GM19455 (cell line): ENCODE measurements around the gene TBCD.

Experiments
- ATAC-seq: cut with Tn5 transposase; IDR thresholded peaks from one replicate; pipeline ENCODE4 v1.9.1; 2021; ENCODE audit not compliant: unreplicated experiment

Gene TBCD

DNA sequence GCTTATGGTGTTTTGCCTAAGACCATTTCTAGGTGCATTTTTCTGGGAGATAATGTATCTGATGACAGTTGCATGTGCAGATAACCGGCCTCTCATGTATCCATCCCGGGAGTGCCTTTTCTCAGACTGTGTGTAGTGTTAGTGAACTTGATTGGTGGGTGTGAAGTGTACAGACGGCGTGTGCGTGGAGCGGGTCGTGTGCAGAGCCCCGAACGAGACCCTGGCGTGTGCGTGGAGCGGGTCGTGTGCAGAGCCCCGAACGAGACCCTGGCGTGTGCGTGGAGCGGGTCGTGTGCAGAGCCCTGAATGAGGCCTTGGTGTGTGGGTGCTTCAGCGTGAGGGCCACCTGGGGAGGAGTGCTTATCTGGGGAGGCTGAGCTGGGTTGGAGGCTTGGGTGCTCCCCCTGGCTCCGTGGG, 116.9 kb downstream of the TBCD start:
- ATAC-seq = no peak

DNA sequence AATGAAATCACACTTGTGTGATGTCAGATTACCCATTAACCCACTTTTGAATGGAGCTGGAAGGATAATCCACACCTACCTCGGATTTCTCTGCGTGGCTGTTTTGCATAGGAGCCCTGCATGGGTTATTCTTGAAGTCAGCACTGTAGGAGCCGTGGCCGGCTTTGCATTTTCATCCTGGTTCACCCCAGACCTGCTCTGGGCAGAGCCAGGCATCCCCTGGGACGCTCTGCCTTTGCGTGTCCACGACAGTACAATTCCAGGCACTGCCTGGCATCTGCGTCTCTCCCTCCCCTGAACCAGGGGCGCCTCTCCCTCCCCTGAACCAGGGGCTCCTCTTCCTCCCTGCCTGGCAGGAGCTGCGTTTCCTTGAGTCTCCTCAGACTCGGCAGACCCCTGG, 117.7 kb downstream of the TBCD start:
- ATAC-seq = no peak

DNA sequence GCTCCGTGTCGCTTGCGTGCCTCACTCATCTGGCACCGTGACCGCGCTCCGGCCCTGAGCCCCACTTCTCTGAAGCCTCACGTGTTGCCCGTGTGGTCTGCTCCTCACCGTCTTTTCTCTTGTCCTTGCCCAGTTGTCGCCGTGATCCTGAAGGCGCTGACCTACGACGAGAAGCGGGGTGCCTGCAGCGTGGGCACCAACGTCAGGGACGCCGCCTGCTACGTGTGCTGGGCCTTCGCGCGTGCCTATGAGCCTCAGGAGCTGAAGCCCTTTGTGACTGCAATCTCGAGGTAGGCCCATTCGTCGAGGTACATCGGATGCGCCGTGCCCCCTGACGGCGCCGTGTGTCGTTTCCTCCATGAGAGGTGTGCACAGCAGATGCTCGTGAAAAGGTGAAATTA, 118.2 kb downstream of the TBCD start:
- ATAC-seq = no peak

DNA sequence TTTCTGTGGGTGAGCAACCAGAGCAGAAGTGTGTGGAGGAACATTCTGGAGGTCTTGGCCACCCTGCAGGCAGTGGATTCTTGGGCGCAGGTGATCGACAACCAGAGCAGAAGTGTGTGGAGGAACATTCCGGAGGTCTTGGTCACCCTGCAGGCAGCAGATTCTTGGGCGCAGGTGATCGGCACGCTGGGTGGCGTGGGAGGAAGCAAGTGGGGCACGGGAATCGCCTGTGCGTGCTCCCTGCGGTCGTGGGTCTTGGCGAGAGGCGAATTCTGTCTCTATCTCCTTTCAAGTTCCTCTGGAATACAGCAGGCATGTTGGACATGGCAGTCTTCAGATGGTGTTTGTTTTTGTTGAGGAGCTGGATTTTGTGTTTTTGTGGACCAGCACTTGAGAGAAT, 118.7 kb downstream of the TBCD start:
- no peak for ATAC-seq

DNA sequence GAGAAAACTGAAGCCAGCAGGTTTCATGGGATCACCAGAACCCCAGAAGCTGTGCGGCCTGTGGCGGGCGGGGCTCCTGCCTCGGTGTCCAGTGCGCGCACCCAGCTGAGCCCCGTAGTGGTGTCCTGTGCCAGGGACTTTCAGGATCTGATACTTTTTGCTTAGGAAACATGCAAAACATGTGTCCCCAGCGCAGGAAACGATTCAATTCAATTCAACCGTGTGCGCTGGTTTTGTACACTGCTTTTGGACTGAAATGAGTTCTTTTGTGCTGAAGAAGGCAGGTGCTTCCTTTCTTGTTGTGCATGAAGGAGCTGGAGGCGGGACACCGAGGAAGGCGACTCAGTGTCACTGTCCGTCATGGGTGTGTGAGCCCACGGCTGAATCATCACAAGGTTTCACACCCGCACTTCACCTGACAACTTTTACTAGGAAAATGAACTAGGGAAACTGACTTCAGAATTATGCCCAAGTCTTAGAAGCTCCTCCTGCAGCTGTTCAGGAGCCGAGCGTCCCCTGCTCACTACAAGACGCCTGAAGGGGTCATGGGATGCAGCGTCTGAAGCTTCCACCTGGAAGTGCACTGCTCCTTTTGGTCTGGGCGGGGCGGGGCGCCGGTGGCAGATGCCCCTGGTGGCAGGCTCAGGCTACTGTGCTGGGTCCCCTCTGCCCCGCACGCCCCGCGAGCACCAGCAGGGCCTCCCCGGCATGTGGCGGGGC, 119.4 kb downstream of the TBCD start:
- peak; percentile 65 for ATAC-seq

GRCh38 chr17:82871776-82872561, 120.1 kb downstream of the TBCD start:
- ATAC-seq = no peak

- ATAC-seq = no peak
These were observed 121.0 kb downstream of the TBCD start for GRCh38 chr17:82872591-82873520.

DNA sequence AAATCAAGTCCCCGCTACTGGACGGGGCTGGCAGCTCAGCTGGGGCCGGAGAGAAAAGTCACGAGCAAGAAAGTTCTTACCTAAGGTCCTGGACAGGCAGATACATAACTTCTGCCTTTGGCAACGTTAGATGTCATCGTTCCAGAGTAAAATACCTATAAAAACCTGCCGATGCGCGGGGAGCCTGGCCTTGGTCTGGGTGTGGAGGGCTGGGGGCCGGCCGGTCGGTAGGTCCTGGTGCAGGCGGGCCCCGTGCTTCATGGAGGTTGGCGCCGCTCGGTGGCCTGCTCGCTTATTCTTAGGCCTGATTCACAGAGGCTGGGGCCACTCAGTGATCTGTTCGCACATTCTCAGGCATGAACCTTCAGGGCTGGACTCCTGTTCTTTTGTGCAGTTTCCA, 121.7 kb downstream of the TBCD start:
- no peak for ATAC-seq

DNA sequence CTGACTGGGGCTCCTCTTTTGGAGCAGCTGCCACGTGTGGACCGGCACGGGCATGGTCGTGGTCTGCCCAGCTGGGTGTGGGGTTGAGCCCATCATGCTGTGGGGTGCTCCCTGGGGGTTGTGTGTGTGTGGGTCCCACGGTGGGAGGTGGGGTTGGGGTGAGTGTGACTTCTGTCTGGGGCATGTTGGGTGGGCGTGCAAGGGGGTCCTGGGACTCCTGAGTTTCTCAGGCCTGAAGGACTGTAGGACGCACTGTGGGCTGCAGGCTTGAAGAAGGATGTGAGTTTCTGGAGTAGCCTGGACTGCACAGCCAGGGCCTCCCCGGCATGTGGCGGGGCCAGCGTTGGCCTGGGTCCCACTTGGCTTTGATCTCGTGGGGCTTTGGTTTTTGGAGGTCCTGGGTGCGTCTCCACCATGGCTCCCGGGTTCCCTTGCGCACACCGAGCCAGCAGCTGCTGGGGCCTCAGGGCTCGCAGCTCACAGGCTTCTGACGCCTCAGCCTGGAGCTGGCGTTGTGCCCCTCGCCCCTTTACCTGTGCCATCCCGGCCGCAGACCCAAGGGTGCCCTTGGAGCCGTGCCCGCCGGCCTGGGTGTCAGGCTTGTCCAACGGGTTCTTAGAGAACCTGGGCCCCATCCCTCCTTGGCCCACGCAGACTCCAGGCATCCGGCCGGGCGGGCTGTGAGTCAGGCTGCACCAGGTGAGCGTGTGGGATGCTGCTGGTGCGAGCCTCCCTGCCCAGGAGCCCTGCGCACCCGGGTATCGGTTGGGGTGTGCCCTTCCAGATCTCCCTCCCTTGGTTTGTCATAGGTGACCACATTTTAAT, 122.4 kb downstream of the TBCD start:
- ATAC-seq = no peak

DNA sequence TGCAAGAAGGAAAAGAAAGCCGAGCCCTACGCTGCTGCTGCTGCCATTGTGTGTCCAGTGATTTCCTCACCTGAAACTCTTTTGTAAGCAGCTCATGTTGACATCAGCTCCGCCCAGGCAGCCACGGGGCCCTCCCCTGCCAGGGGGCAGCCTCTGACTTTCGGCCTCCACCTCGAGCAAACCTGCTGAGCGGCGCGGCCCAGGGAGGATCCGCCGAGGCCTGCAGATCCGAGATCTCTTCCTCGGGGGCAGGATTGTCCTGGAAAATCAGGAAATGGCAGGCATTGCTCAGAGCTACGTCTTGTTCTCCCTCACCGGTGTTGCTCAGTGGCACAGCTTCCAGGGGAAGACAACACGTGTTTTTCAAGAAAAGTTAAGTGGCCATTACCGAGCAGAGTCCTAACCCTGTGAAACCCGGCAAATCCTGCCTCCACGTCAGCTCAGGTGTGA, 123.6 kb downstream of the TBCD start:
- ATAC-seq = no peak

- ATAC-seq = no peak
These were observed 124.3 kb downstream of the TBCD start for GRCh38 chr17:82876149-82876548.

GRCh38 chr17:82876602-82877379, 124.9 kb downstream of the TBCD start:
- ATAC-seq = no peak

DNA sequence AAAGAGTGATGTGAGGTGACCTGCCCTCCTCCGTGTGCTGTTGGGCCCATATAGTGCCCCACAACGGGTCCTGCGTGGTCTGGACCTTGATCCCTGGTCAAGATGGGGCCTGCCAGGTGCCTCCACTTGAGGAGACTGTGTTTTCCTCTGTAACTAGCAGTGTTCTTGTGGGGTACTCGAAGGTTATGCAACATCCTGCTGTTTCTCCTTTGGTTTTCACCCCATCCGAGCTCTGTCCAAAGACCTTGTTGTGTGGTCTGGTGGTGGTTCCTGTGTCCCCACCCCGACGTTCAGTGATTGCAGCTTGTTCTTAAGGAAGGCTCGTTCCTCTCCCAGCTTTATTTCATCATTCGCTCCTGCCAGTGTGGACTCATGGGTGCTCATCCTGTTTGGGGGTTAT, 126.7 kb downstream of the TBCD start:
- no peak for ATAC-seq

- ATAC-seq = no peak
These were observed 127.4 kb downstream of the TBCD start for GRCh38 chr17:82879241-82879640.

- no peak for ATAC-seq
These were observed 128.9 kb downstream of the TBCD start for GRCh38 chr17:82880620-82881323.

DNA sequence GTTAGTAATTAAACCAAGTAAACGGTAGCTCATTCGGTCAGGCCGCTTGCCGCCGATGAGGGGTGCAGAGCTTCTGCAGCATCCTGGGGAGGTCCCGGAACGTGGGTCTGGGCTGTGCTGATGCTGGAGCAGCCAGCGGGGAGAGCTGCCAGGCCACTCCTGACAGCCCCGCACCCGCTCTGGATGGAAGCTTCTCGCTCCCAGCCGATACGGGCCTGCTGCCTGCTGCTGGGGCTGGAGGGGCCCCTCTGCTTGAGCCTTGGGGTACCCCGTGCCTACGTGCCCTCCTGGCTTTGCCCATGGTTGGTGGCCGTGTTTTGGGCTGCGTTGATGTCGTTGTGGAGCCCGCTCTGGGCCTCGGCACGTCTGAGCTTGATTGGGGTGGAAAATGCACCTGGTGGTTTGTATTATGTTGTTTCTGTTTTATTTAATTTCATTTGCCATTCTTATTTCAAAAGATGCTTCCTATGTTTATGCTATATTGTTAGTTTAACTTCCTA, 129.5 kb downstream of the TBCD start:
- ATAC-seq = no peak

GRCh38 chr17:82881900-82882714, 130.2 kb downstream of the TBCD start:
- no peak for ATAC-seq
